HG03039 (cell line): Measurements from ENCODE around the gene PAH.

Experiments
- ATAC-seq: cut with Tn5 transposase; IDR thresholded peaks from one replicate; pipeline ENCODE4 v1.9.1; 2021; ENCODE audit warnings: mild to moderate bottlenecking, moderate library complexity; ENCODE audit not compliant: unreplicated experiment

The PAH gene

DNA sequence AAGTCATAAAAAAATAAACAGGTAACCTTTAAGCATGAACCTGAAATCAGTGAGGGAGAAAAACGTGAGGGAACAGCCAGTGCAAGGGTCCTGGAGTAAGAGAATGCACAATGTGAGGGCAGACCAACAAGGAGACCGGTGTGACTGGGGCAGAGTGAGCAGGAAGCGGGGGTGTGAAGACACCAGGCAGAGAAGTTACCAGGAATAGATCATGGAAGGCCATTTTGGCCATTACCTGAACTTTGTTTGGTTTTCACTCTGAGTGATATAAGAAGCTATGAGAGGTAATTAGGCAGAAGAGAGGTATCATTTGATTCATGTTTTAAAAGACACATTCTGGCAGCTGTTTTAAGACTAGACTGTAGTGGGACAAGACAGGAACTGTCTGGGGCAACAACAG is 15.0 kb downstream of the PAH start:
- no peak for ATAC-seq

DNA sequence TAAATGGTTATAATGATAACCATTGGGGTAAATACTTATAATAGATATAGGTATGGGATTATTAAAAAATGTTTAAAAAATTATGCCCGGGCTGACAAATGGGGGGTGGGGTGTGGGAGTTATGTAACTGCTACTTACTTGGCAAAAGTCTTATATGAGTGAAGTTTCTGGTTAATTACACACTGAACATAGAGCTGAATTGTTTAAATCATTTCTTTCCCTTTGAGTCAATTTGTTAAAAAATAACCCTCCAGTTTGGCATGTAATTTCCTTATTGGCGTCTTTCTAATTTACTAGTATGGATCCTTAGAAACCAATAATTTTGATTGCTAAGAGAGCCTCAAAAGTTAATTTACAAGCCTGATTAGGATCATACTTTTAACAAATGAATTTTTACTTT is 16.7 kb downstream of the PAH start:
- ATAC-seq: no peak

DNA sequence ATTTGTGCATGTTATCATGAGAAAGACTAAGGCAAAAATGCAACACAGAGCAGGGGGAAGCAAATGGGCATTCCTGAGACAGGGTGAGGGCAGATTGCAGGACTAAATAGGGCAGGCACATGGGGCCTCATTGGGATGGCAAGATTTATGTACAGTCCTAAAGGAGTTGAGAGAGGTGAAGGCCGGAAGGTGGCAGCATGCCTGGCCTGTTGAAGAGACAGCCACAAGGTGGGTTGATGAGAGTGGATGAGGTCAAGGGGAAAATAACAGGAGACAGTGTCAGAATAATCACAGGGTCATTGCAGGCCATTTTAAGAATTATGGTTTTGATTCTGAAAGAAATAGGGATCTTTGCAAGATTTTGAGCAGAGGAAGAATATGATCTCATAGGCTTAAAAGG is 21.0 kb downstream of the PAH start:
- no peak for ATAC-seq

DNA sequence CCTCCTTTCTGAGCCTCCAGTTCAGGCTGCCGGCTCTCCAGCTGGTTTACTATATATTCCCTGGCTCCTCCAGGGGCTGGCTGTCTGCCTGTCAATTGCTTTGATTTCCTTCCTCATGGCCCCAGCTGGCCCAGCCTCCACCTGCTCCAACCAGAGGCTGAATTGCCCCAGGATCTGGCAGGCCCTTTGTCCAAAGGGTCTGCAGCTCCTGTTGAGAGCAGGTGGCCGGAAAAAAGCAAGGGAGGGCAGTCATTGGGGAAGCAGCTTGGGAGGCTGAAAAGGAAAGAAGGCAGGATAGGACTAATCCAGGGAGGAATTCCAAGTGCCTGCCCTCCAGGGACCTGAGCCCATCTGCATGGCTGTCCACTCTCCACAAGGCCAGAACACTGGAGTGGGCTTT is 25.3 kb downstream of the PAH start:
- no peak for ATAC-seq

DNA sequence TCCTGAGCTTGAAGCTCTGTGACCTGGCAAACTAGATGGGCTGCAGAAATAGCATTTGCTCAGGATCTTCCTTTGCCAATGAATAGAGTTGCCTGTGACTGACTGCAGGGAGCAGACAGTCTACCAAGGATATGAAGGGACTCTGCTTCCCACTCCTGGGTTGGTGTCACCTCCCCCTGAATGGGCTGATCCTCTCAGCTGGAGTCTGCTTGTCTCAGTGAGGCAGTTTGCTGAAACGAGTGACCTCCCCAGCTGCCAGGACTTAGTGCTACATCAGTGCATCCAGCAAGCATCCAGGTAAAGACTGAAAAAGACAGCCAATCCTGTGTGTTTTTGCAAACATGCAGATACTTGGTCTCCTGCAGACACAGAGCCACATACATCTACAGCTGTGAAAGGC is 28.5 kb downstream of the PAH start:
- no peak for ATAC-seq

DNA sequence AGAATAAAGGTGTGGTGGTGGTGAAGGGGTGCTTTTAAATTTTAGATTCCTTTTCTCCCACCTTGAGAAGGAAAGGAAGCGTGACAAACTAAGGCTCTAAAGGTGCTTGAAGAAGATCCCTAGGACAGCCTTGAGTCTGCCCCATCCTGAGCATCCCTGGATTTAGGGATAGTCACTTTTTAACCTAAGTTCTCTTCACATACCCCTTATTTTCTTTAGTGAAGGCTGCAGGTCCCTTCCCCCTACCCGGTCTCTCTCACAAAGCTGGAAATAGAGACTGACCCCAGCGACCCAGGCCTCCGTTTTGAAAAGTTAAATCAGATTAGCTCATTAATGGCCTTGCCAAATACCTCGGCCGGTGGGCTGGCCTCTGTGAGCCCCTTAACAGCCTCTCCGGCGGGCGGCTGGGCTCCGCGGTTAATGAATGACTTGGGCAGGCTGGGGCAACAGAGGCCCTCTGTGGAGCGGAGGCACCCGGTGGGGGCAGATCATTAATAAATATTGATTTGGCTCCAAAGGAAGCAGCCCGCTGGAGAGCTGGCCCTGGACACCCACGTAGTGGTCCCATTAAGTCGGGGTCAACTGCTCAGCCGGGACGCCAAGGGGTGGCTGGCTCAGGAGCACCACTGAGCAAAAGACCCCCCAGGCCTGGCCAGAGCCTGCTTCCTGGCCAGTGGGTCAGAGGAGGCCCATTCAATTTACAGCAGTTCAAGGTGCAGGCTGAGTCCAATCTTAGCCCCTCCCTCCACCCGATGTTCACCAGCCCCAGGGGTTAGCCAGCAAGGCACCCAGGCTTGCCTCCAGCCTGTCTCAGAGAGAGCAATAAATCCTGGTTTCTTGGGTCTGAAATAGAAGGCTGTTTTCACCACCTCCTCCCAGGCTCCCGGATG is 31.8 kb downstream of the PAH start:
- ATAC-seq: no peak

DNA sequence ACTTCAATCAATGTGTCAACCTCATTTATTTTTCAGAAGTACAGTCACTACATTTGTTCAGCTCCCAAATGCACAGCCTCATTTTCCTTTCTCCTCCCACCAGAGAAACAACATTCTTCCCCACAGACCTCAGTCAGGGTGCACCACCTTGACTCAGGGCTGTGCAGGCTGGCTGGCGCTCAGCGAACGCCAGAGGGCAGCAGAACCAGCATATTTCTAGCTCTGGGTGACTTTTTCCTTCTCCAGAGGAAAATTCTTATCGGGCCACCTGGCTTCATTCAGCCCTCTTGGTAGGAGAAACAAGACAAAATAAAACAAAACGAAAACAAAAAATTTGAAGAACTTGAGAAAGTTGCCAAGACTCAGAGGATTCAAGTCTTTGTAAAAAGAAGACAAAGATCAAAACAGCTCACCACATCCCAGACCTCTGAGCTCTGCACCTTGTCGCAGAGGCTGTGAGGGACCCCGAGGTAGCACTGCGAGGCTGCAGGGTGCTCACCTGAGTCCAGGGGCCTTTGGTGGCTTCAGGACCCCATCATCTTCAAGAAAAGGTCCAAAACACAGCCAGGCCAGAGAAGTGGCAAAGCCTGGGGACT is 33.7 kb downstream of the PAH start:
- no peak for ATAC-seq

DNA sequence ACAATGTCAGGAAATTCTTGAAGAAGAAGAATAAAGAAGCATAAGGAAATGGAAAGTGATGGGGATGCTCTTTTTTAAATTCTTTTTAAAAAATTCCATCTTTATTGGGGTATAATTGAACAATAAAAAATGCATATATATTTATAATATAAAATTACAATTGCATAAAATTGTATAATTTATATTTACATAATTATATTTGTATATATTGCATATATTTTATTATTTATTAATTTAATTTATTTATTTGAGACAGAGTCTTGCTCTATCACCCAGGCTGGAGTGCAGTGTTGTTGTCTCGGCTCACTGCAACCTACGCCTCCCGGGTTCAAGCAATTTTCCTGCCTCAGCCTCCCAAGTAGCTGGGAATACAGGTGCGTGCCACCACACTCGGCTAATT is 36.3 kb downstream of the PAH start:
- no peak for ATAC-seq

DNA sequence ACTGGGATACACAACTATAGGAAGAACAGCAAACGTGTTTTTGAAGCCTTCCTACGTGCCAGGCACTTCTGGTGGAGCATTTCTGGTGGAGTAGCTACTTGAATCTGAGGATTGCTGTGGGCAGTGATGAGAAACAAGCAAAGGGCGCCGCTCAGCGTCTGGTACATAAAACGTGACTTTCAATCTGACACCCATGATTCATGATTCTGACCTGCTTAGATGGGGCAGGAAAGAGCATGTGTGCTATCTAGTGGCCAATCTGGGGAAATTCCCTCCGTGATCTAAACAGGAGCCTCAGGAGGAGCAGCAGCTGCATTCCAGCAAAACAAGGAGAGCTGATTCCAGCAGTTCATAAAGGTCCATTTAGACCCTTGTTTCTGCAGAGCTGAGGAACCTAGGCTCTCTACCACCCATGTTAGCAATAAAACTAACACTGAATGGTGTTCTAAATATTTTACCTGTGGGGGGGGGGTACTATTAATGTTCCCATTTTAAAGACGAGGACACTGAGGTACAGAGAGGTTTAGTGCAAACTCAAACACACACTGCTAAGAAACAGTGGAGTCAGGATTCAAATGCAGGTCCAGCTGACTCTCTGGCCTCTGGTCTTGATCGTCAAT is 37.8 kb downstream of the PAH start:
- peak; percentile 67 for ATAC-seq

- ATAC-seq: no peak
These were observed 40.2 kb downstream of the PAH start for GRCh38 chr12:102876883-102877282.

- ATAC-seq: no peak
These were observed 42.2 kb downstream of the PAH start for GRCh38 chr12:102874819-102875218.

- ATAC-seq: no peak
These were observed 44.0 kb downstream of the PAH start for GRCh38 chr12:102873077-102873476.

- ATAC-seq: no peak
These were observed 46.0 kb downstream of the PAH start for GRCh38 chr12:102871014-102871413.

- no peak for ATAC-seq
These were observed 47.5 kb downstream of the PAH start for GRCh38 chr12:102869571-102869970.

DNA sequence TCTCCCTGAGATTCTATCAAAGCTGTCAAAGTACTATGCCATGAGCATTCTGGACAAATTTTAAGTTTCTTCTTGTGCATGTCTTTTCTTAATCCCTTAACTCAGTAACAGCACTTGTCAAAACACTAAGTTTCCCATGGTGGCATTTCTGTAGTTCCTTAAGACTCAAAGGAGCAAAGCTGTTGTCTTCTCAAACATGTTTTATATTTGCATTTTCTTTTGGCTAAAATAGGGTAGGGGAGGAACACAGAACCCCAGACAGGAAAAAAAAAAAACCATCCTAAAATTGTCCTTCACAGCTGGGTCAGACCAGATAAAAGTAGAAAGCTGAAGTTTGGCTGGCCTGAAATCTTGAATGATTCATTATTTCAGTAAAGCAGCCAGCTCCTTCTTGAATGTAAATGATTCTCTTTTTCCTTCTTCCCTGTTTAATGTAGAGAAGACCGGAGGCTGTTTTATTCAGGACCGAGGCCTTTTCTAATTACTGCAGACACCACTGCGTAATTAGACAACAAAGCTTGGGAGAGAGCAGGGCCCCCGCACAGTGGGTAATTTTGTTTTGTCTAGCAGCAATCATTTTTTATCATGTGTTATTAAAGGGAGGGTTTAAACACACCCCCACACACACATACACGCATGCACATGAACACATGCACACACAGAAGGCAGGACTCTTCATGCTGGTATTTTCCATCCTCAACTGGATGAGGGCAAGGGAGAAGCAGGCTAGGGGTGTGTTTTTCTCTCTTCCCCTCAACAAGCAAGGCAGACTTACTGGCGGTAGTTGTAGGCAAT is 51.0 kb downstream of the PAH start:
- no peak for ATAC-seq

GRCh38 chr12:102862486-102862885 is 54.6 kb downstream of the PAH start:
- no peak for ATAC-seq

DNA sequence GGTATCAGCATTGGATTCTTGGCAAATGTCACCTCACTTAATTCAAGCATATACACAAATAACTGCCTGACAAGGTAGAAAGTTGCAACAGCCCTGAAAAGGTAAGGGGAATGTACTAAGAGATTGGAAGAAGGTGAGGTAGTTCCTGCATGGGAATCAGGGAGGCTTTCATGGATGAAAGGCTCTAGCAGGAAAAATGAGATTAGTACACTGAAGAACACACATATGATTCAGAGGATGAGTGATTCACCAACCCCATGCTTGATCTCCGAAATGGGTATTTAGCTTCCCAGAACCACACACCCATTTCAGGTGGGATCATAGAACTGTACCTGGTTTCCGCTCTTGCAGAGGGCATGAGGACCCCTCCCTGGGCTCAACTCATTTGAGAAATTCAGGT is 65.8 kb downstream of the PAH start:
- ATAC-seq: no peak

GRCh38 chr12:102849722-102850447 is 67.2 kb downstream of the PAH start:
- ATAC-seq: no peak

GRCh38 chr12:102848832-102849231 is 68.2 kb downstream of the PAH start:
- ATAC-seq: no peak

GRCh38 chr12:102847131-102847530 is 69.9 kb downstream of the PAH start:
- no peak for ATAC-seq
